Measurements from ENCODE around the gene ADRA2A.

The ADRA2A gene

DNA sequence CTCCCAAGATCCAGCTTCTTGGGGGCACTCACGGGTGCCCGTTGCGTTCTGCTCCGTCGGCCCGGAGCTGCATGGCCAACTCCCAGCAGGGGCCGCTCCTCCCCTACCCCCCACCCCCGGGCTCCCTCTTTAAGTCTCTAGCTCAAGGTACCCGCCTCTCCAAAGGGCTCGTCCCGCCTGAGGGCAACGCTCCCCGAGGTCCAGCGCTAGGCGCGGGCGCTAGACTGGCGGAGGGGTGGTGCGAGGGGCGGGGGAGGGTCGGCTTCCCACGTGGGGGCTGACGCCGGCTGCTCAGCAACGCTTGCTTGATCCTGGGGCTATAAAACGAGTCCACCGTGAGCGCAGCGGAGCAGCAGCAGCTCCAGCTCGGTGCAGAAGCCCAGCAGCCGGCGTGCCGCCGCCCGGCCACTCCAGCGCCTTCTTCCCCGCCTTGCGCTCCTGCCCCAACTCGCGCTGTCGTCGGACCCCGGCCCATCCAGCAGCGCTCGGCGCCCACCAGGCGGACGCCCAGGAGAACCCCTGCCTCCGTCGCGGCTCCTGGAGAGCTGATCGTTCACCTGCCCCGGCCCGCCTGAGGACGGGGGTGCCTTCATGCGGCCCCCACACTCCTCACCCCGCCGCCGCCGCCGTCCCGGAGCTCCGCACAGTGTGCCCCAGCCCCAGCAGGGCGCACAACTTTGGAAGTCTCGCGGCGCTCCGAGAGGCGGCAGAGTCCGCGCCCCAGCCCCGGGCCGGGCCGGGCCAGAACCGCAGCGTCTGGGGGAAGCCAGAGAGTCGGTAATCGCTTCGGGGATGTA is at the start of gene ADRA2A:
ADRA2A (plus strand) TSS at position 348 of the 797 bp plus-strand sequence. CDS start 968 bp downstream, outside the sequence.
- peak within 1 kb of the TSS; percentile 44 for H3K4me3 ChIP-seq (ENCODE audit: low read depth, low read length)

DNA sequence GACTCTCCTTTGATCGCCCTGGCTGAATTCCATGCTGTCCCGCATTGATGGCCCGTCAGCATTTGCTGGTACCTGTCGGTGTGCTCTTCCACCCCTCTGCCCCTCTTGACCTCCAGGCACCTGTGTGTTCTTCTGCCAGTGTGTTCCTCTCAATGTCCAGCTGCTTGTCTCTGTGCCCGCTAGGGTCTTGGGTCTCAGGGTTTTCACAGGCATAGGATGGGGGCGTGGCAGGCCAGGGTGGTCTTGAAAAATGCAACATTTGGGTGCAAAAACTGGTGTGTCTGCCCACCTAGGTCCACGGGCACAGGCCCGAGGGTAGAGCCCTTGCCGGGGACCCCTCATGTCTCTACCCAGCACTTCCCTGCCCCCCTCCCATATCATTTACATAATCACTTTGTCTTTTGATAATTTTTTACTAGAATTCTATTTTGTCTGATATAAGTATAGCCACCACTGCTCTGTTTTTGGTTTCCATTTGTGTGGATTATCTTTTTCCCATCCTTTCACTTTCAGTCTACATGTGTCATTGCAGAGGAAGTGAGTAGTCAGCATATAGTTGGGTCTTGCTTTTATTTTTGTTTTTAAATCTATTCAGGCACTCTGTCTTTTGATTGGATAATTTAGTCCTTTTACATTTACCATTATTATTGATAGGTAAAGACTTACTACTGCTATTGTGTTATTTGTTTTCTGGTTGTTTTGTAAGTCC is 46.6 kb upstream of the ADRA2A start:
- no peak overlapping the region for H3K4me3 ChIP-seq (ENCODE audit: low read depth, low read length)

DNA sequence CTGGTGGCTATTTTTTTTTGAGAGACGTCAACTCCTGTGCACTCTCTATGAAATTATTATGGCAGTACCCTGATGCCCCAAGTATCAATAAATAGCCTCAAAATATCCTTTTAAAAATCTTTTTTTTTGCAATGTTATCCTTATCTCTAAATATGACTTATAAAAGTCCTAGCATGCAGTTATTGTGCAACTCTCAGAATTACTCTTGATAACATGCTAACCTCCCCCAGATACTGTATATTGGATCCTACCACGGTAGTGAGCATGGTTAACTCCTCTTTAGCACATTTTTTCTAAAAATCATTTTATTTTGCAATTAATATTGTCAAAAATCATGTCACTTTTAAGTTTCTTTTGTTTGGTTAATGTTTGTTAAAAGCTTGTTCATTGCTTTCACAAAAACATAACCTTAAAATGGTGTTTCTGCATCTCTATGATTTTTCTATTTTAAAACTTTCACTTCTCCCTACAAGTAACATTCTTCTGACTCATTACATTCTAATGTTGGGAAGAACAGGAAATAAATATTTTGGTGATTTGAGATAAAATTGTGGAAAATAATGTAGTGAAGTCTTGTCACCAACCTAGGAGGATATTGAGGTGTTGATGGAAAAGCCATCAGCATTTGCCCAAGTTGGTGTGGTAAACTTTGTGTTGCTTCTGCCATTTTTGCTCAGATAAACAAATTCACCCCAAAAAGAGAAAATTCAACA is 42.1 kb upstream of the ADRA2A start:
- no peak overlapping the region for H3K4me3 ChIP-seq (ENCODE audit: low read depth, low read length)

DNA sequence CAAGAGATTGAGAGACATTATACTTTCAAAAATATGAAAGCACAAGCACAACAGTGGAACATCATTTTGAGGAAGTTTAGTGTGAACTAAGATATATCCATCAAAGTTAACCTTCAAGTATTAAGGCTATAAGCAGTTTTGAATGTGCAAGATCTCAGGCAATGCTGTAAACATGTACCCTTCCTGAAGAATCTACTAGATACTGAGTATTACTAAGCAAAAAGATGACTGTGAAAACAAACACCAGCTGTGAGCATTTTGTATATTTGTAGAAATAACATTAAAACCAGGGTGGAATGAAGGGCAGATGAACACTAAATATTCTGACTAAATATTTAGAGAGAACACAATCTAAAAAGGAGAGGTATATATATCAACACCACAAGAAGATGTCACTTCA is 41.3 kb upstream of the ADRA2A start:
- H3K4me3 ChIP-seq (ENCODE audit: low read depth, low read length), result no peak overlapping the region

DNA sequence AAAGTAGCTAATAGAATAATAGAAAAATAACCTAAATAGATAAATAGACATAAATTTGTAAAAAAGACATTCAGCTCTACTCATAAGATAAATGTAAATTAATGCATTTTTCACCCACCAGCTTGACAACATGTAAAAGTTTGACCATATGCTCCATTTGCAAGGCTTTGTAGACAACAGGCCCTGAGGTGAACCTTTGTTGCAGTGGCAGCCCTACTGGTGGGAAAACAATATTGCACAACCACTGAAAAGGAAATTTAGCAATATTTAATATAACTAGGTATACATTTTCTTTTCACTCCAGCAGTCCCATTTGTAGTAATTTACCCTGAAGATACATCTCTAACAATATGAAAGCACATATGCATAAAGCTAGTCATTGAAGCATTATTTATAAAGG is 39.0 kb upstream of the ADRA2A start:
- H3K4me3 ChIP-seq (ENCODE audit: low read depth, low read length), result no peak overlapping the region

DNA sequence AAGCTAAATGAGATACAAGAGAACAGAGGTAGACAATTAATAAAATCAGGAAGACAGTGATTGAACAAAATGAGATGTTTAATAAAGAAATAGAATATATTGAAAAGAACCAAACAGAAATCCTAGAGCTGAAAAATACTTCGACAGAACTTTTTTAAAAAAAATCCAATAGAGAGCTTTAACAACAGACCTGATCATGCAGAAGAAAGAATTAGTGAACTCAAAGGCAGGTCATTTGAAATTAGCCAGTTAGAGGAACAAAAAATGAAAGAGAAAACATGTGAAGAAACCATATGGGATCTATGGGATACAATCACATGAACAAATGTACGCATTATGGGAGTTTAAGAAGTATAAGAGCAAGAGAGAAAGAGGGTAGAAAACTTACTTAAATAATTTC is 37.3 kb upstream of the ADRA2A start:
- H3K4me3 ChIP-seq (ENCODE audit: low read depth, low read length), result no peak overlapping the region

DNA sequence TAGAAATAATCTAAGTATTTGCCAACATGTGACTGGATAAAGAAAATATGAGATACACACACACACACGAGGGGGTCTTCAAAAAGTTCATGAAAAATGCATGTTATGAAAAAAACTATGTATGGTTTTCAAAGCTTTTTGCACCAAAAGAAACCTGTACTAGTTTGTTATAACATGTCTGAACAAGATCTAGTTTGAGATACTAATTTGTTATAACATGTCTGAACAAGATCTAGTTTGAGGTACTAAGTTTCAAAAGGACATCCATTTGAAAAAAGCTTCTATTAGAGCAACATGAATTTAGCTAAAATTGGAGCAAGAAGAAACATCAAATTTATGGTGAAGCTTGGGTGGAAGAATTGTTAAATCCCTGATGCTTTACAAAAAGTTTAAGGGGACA is 19.8 kb upstream of the ADRA2A start:
- H3K4me3 ChIP-seq (ENCODE audit: low read depth, low read length), result no peak overlapping the region

DNA sequence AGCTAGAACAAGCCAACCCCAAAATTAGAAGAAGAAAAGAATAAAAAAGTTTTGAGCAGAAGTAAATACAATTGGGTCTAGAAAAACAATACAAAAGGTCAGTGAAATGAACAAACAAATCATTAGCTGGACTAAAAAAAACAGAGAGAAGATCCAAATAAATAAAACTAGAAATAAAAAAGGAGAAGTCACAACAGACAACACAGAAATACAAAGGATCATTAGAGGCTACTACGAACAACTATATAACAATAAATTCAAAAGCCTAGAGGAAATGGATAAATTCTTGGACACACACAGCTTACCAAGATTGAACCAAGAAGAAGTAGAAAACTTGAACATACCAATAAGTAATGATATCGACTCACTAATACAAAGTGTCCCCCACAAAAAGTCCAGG is 13.4 kb upstream of the ADRA2A start:
- H3K4me3 ChIP-seq (ENCODE audit: low read depth, low read length), result no peak overlapping the region

DNA sequence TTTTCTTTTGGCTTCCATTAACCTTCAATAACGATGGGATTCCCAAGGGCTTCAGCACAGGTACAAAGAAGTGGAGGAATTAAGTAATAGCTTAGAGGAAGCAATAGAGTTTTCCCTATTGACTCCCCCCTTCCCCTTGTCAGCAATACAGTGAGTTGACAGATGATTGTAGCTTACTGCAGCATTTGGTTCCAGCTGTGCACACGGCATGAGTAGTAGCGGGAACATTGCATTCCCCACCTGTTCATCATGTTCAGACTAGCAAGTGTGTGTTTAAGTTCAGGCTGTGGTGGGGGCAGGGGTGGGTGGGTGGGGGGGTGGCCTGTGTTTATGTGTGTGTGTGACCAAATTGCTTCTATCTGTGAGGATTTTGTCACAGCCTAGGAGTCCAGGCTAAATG is 4.6 kb upstream of the ADRA2A start:
- no peak overlapping the region for H3K4me3 ChIP-seq (ENCODE audit: low read depth, low read length)

DNA sequence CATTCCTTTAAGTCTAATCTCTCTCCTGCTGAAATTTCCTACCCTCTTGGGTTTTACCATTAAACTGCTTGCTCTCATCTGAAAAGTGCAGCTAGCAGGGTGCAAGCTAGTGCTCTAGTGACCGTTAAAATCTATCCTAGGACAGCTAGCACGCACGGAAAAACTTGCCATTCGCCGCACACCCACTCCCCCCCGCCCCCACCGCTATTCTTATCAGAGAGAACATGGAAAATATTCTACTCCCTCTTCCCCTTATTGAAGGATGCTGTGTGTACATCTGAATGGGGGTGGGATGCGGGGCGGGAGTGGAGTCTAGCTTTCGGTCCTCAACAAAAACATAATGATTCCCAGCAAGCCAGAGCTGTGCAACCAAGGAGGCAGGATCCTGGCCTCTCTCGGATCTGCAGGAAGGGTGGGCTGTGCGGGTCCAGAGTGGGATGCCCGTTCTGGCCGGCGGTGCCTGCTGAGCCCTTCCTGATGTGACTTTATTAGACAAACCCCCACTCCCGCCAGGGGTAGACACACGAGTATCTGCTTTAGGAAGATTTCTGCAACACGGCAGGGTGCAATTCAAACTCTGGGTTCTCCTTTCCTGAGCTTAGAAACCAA is 1.1 kb upstream of the ADRA2A start:
- H3K4me3 ChIP-seq (ENCODE audit: low read depth, low read length), result no peak overlapping the region

DNA sequence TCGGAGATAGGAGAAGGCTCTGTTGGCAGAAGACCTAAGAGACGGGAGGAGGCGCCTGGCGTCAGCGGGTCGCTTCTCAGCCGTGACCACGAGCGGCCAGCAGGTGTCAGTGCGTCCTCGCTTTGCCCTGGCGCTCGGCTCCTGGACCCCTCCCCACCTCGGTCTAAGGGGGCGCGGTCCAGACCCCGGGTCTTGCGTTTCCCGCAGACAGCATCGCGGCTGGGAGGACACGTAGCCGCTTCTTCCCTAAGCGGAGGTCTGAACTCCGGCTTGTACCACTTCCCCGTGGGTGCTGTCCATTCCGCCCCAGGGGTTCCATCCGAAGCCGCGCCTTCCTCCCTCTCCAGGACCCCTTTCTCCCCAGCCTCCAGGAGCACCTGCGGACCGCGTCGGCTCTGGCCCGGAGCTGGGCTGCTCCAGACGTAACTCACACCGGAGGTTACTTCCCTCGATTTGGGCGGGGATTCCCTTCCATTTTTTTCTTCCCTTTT is 593 bp upstream of the ADRA2A start:
- H3K4me3 ChIP-seq (ENCODE audit: low read depth, low read length), result peak overlapping the region; percentile 44

DNA sequence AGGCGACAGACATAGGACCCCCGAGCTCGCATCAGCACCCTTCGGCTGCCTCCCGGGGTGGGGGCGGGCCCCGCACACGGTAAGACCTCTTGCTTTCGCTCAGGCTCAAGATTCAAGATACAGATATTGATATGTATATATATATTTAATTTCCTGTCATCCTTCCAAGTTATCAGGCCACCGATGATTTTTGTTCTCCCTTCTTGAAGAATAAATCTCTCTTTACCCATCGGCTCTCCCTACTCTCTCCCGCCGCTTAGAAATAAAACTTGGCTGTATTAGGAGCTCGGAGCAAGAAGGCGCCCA is 603 bp downstream of the ADRA2A start:
- peak overlapping the region; percentile 44 for H3K4me3 ChIP-seq (ENCODE audit: low read depth, low read length)

DNA sequence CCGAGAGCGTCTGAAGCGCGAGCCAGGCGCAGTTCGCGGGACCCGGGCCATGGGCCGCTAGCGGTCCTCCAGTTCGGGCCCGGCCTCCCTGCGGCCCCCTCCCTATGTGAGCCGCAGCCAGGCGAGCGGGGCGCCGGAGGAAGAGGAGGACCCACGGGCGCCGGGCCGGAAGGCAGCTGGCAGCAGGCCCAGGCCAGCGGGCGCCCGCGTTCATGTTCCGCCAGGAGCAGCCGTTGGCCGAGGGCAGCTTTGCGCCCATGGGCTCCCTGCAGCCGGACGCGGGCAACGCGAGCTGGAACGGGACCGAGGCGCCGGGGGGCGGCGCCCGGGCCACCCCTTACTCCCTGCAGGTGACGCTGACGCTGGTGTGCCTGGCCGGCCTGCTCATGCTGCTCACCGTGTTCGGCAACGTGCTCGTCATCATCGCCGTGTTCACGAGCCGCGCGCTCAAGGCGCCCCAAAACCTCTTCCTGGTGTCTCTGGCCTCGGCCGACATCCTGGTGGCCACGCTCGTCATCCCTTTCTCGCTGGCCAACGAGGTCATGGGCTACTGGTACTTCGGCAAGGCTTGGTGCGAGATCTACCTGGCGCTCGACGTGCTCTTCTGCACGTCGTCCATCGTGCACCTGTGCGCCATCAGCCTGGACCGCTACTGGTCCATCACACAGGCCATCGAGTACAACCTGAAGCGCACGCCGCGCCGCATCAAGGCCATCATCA is 1.1 kb downstream of the ADRA2A start:
- peak overlapping the region; percentile 1 for H3K4me3 ChIP-seq (ENCODE audit: low read depth, low read length)

DNA sequence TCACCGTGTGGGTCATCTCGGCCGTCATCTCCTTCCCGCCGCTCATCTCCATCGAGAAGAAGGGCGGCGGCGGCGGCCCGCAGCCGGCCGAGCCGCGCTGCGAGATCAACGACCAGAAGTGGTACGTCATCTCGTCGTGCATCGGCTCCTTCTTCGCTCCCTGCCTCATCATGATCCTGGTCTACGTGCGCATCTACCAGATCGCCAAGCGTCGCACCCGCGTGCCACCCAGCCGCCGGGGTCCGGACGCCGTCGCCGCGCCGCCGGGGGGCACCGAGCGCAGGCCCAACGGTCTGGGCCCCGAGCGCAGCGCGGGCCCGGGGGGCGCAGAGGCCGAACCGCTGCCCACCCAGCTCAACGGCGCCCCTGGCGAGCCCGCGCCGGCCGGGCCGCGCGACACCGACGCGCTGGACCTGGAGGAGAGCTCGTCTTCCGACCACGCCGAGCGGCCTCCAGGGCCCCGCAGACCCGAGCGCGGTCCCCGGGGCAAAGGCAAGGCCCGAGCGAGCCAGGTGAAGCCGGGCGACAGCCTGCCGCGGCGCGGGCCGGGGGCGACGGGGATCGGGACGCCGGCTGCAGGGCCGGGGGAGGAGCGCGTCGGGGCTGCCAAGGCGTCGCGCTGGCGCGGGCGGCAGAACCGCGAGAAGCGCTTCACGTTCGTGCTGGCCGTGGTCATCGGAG is 1.8 kb downstream of the ADRA2A start:
- no peak overlapping the region for H3K4me3 ChIP-seq (ENCODE audit: low read depth, low read length)

DNA sequence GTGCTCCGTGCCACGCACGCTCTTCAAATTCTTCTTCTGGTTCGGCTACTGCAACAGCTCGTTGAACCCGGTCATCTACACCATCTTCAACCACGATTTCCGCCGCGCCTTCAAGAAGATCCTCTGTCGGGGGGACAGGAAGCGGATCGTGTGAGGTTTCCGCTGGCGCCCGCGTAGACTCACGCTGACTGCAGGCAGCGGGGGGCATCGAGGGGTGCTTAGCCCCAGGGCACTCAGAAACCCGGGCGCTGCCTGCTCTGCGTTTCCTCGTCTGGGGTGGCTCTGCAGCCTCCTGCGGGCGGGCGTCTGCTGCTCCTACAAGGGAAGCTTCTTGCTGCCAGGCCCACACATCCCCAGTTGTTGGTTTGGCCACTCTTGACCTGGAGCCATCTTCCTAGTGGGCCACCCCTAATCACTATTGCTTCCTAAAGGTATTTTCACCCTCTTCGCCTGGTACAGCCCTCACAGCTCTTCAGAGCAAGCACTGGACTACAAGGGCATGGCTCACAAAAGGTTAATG is 2.5 kb downstream of the ADRA2A start:
- no peak overlapping the region for H3K4me3 ChIP-seq (ENCODE audit: low read depth, low read length)

DNA sequence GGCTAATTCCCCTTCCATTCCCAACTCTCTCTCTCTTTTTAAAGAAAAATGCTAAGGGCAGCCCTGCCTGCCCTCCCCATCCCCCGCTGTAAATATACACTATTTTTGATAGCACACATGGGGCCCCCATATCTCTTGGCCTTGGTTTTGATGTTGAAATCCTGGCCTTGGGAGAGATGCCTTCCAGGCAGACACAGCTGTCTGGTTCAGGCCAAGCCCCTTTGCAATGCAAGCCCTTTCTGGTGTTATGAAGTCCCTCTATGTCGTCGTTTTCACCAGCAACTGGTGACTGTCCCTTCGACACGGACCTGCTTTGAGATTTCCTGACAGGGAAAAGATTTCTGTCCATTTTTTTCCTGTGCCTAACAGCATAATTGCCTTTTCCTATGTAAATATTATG is 3.0 kb downstream of the ADRA2A start:
- no peak overlapping the region for H3K4me3 ChIP-seq (ENCODE audit: low read depth, low read length)

DNA sequence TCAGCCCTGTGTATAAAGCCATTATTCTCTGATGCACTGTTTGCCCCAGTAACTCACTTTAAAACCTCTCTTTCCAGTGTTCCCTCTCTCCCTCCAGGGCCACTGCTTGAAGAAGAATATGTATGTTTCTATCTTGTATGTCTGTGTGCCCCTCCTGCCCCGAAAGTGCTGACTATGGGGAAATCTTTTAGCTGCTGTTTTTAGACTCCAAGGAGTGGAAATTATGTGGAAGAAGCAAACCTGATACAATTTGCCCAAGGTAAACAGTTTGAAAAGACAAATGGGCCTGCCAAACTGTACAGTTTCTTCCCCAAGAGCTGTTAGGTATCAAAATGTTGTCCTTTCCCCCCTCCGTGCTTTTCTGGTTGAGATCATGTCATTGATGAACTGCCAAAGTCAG is 3.4 kb downstream of the ADRA2A start:
- no peak overlapping the region for H3K4me3 ChIP-seq (ENCODE audit: low read depth, low read length)

DNA sequence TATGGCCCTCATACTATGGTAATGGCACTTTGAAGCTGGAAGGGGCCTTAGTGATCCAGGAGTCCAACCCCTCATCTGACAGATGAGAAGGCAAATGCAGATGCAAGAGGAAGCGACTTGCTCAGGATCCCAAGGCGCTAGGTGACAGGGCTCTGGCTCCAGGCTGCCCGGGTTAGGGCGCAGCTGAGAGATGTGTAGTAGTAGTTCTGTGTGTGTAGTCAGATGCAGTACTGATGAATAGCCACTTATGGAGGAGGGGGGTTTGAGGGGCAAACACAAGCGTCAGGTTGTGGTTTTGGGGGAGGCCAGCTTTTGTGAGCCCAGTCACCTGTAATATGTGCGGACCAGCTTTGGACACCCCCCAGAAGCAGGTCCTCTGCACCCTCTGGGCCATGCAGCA is 4.8 kb downstream of the ADRA2A start:
- no peak overlapping the region for H3K4me3 ChIP-seq (ENCODE audit: low read depth, low read length)

DNA sequence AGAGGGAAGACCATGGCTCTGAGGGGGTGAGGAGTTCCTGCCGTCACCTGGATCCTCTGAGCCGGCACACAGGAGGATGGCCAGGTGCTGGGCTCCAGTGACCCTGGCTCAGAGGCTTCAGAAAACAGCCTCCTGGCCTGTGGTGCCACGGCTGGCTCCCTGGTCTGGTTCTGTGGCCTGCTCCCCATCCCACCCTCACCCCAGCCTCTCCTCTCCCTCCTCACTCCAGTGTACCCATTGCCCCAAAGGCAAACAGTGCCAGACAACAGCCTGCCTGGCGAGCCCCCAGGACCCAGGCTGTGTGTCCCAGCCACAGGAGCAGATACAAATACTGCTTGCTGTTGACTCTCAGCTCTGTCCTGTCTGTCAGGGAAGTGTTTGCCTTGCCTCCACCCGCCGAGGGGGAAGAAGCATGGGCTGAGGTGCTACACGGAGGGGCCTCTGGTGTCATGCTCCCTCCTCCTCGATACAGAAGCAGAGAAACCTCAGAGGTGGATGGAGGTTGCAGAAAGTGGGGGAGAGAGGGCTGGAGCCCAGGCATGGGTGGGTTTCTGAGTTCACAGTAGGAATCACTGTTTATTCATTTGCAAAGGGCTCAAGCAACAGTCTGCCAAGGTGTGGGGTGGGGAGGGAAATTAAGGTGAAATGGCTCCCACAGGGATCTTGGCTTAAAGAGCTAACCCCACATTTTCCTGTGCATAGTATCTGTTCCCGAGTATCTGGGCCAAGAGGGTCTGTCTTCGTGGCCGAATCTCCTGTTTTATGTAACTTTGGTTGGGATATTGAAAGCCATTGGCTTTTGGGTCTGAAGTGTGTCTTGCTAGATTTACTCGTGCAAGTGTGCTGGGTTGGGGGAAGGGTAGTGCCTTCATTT is 5.5 kb downstream of the ADRA2A start:
- H3K4me3 ChIP-seq (ENCODE audit: low read depth, low read length), result no peak overlapping the region
